HepG2 (cell line): ENCODE measurements around the gene ID4. TPM values are rescaled to one million over a fixed set of nuclear protein-coding genes. Genes with fewer than 3 reads are reported as not detected.

Experiments used
- BCLAF1 ChIP-seq: fragments of 450-650 bp; IDR thresholded peaks from 2 replicates; pipeline ENCODE4 v1.6.1; 2017; ENCODE audit warnings: mild to moderate bottlenecking
- CSRNP1 ChIP-seq: sonication (generic); formaldehyde crosslinking; IDR thresholded peaks from 2 replicates; pipeline ENCODE4 v1.8.1; 2023; ENCODE audit warnings: mild to moderate bottlenecking, missing genetic modification reagents
- ELF4 ChIP-seq: sonication (generic); formaldehyde crosslinking; IDR thresholded peaks from 2 replicates; pipeline ENCODE4 v1.5.0; 2020; ENCODE audit warnings: missing genetic modification reagents, mild to moderate bottlenecking, moderate library complexity, borderline replicate concordance
- MTF1 ChIP-seq: sonication (generic); formaldehyde crosslinking; IDR thresholded peaks from 2 replicates; pipeline ENCODE4 v1.5.0; 2020; ENCODE audit warnings: missing genetic modification reagents
- NFYB ChIP-seq: sonication (generic); formaldehyde crosslinking; IDR thresholded peaks from 2 replicates; pipeline ENCODE4 v1.4.0; 2020; ENCODE audit warnings: missing genetic modification reagents
- SALL1 ChIP-seq: sonication (generic); formaldehyde crosslinking; IDR thresholded peaks from 2 replicates; pipeline ENCODE4 v1.8.0; 2022; ENCODE audit warnings: mild to moderate bottlenecking, missing genetic modification reagents
- SNAPC4 ChIP-seq: sonication (generic); formaldehyde crosslinking; IDR thresholded peaks from 2 replicates; pipeline ENCODE4 v1.4.0; 2020; ENCODE audit warnings: mild to moderate bottlenecking, missing genetic modification reagents
- ZNF18 ChIP-seq: sonication (generic); formaldehyde crosslinking; IDR thresholded peaks from 2 replicates; pipeline ENCODE4 v1.8.0; 2022; ENCODE audit warnings: mild to moderate bottlenecking, missing genetic modification reagents; ENCODE audit not compliant: insufficient replicate concordance
- ZNF577 ChIP-seq: sonication (generic); formaldehyde crosslinking; IDR thresholded peaks from 2 replicates; pipeline ENCODE4 v1.4.0; 2020; ENCODE audit warnings: mild to moderate bottlenecking, low read depth, missing genetic modification reagents, borderline replicate concordance
- ZNF597 ChIP-seq: sonication (generic); formaldehyde crosslinking; IDR thresholded peaks from 2 replicates; pipeline ENCODE4 v1.5.0; 2020; ENCODE audit warnings: missing genetic modification reagents
- ZNF713 ChIP-seq: sonication (generic); formaldehyde crosslinking; IDR thresholded peaks from 2 replicates; pipeline ENCODE4 v1.4.0; 2020; ENCODE audit warnings: mild to moderate bottlenecking, missing genetic modification reagents
- ZNF766 ChIP-seq: sonication (generic); formaldehyde crosslinking; IDR thresholded peaks from 2 replicates; pipeline ENCODE4 v1.5.0; 2020; ENCODE audit warnings: missing genetic modification reagents, borderline replicate concordance
- ZSCAN29 ChIP-seq: sonication (generic); formaldehyde crosslinking; conservative IDR thresholded peaks from 2 replicates; pipeline ENCODE4 v1.4.0; 2020; ENCODE audit warnings: mild to moderate bottlenecking, missing genetic modification reagents
- polyA plus RNA-seq, 8 experiments: library from polyadenylated mRNA; depleted of rRNA in 3 of 8; stranded (reverse) in 7 of 8; unstranded in 1 of 8; fragments of >200 nt; fragmentation: Illumina TruSeq in 4 of 8; extraction: Trizol in 4 of 8; gene quantifications; 2 replicates each; pipeline versions ENCODE4 v1.2.1 to v1.2.3, GENCODE V29; 2011 to 2016; ENCODE audit warnings: low read depth in 4 of 8, missing spikeins in 1 of 8, mixed read lengths in 1 of 8; ENCODE audit not compliant: insufficient read depth in 1 of 8
- total RNA-seq, 5 experiments: library from RNA; depleted of rRNA; stranded (reverse); fragments of >200 nt; fragmentation: Illumina TruSeq; extraction: Trizol; gene quantifications; 2 replicates each; pipeline ENCODE4 v1.2.3, GENCODE V29; 2016; ENCODE audit warnings: low read depth in 1 of 5

The ID4 gene
- total and polyA plus RNA-seq, 2 of the 13 experiments (the other 11 are each of a cell fraction or from before 2014, with no cell fraction given), result 0.20 to 0.44 TPM

- TF ChIP-seq ZNF18, result peak; percentile 26
- TF ChIP-seq ZNF713, result no peak
- no peak for TF ChIP-seq ZSCAN29 (CRISPR knock-in tag)
- TF ChIP-seq BCLAF1, result no peak
- TF ChIP-seq SALL1, result no peak
- TF ChIP-seq MTF1 (CRISPR knock-in tag), result 0 out of 2 replicates have a peak, but pooled peaks have one; percentile 55
- TF ChIP-seq ELF4 (CRISPR knock-in tag), result no peak
- TF ChIP-seq CSRNP1 (CRISPR knock-in tag), result no peak
- no peak for TF ChIP-seq NFYB (CRISPR knock-in tag)
- peak; percentile 61; the same call in 1 of the 2 replicates for TF ChIP-seq SNAPC4 (CRISPR knock-in tag)
- TF ChIP-seq ZNF766 (CRISPR knock-in tag), result no peak
- TF ChIP-seq ZNF577, result no peak
- TF ChIP-seq ZNF597 (CRISPR knock-in tag), result no peak
Observed at GRCh38 chr6:19838442-19839236, 1.5 kb downstream of the ID4 start (continued).
